NT2/D1 (cell line): ENCODE results near the gene NAGK.
"Not testable (repeated sequence)": the region's sequence is repeated elsewhere in the genome, so short reads cannot be mapped to it uniquely, and the experiment has no call there.

Experiments used
- SUZ12 ChIP-seq: IDR thresholded peaks from 2 replicates; pipeline ENCODE4 v1.6.1; 2011; ENCODE audit not compliant: insufficient read length, insufficient read depth; ENCODE audit errors: extremely low read depth
- ZNF274 ChIP-seq: IDR thresholded peaks from 2 replicates; pipeline ENCODE4 v1.6.1; 2011; ENCODE audit warnings: mild to moderate bottlenecking, low read depth, low read length

- not testable (repeated sequence) for TF ChIP-seq ZNF274, SUZ12
Measured at GRCh38 chr2:71089475-71089874, 21.0 kb downstream of the NAGK start.
